A673 (cell line): ENCODE results near the gene ABCC11. TPM values are rescaled to one million over a fixed set of nuclear protein-coding genes. Genes with fewer than 3 reads are reported as not detected.

Experiments used
- BruUV-seq: library from RNA; stranded (reverse); fragments of 400-500 nt; replicated peaks from 2 replicates; lab custom pipeline; 2021; lab: Mats Ljungman, UMichigan
- CTCF ChIA-PET: fragments of 300-600 bp; sonication (Branson Sonifier 250); formaldehyde crosslinking; loops from one replicate; lab custom pipeline; 2022; ENCODE audit warnings: antibody characterized with exemption; lab: Charles Lee
- POLR2A ChIA-PET: fragments of 300-600 bp; sonication (Branson Sonifier 250); formaldehyde crosslinking; loops from one replicate; lab custom pipeline; 2022; ENCODE audit warnings: antibody characterized with exemption; ENCODE audit not compliant: low non-redundant PET; lab: Charles Lee
- DNase-seq: peaks from one replicate; pipeline ENCODE4 v3.0.0-alpha.2; 2015; ENCODE audit warnings: low spot score
- H3K27ac ChIP-seq: fragments of 200-600 bp; sonication (generic); 2 replicates; pipeline ENCODE4 v1.5.1; 2016; ENCODE audit warnings: mixed run types, low read depth, mild to moderate bottlenecking, mixed read lengths, antibody characterized with exemption, low read length; ENCODE audit not compliant: poor library complexity, severe bottlenecking
- H3K27me3 ChIP-seq: fragments of 200-600 bp; sonication (generic); replicated peaks from 2 replicates; pipeline ENCODE4 v1.6.1; 2017; ENCODE audit warnings: mixed run types, low read depth, mild to moderate bottlenecking, mixed read lengths, antibody characterized with exemption, low read length; ENCODE audit not compliant: insufficient read depth, poor library complexity
- H3K36me3 ChIP-seq: fragments of 200-600 bp; sonication (generic); 2 replicates; pipeline ENCODE4 v1.6.1; 2016; ENCODE audit warnings: mixed run types, mild to moderate bottlenecking, mixed read lengths, antibody characterized with exemption, low read length; ENCODE audit not compliant: insufficient read depth, poor library complexity, severe bottlenecking
- H3K4me1 ChIP-seq: fragments of 200-600 bp; sonication (generic); 2 replicates; pipeline ENCODE4 v1.6.1; 2017; ENCODE audit warnings: mixed run types, mild to moderate bottlenecking, mixed read lengths, antibody characterized with exemption, low read length; ENCODE audit not compliant: insufficient read depth, poor library complexity, severe bottlenecking
- H3K4me3 ChIP-seq: fragments of 200-600 bp; sonication (generic); 2 replicates; pipeline ENCODE4 v1.5.1; 2016; ENCODE audit warnings: low read depth, mixed run types, mild to moderate bottlenecking, mixed read lengths, low read length; ENCODE audit not compliant: poor library complexity, severe bottlenecking
- H3K9me3 ChIP-seq: fragments of 200-600 bp; sonication (generic); 2 replicates; pipeline ENCODE4 v1.6.1; 2016; ENCODE audit warnings: mixed run types, low read depth, mild to moderate bottlenecking, mixed read lengths, antibody characterized with exemption, low read length; ENCODE audit not compliant: poor library complexity, severe bottlenecking
- CTCF ChIP-seq: fragments of 300-800, 200-600 bp; sonication (generic); conservative IDR thresholded peaks from 2 replicates; pipeline ENCODE4 v1.5.1; 2017; ENCODE audit warnings: low read depth, mild to moderate bottlenecking, antibody characterized with exemption, low read length, moderate library complexity, mixed read lengths
- EZH2 ChIP-seq: fragments of 200-600 bp; sonication (generic); IDR thresholded peaks from 2 replicates; pipeline ENCODE4 v1.6.1; 2017; ENCODE audit warnings: borderline replicate concordance, low read depth, mild to moderate bottlenecking, mixed read lengths, antibody characterized with exemption, low read length; ENCODE audit not compliant: poor library complexity, severe bottlenecking
- intact Hi-C: fragments of 100-400 bp; cut with micrococcal nuclease; formaldehyde crosslinking; loops from one replicate; pipeline ENCODE4 v1.10.0; 2022; ENCODE audit not compliant: unreplicated experiment
- total RNA-seq: library from RNA; stranded (reverse); gene quantifications from 2 replicates; pipeline ENCODE4 v1.2.3, GENCODE V29; 2021

The ABCC11 gene
- total RNA-seq, 1 experiment from 2014 or later, result not detected

- Histone ChIP-seq H3K4me1 (peaks cover 9% of the 10 kb centered on the region), H3K27ac (no peak overlapping the region), H3K36me3 (peaks cover 4% of the 10 kb centered on the region), H3K4me3 (no peak overlapping the region), H3K9me3 (no peaks in the 10 kb centered on the region), H3K27me3 (no peaks in the 10 kb centered on the region)
- ChIA-PET CTCF (no interaction called here), POLR2A (no interaction called here)
- DNase-seq, result no peak
- TF ChIP-seq CTCF, result no peak
- no peak for TF ChIP-seq EZH2
- BruUV-seq, result no TSS peak
- intact Hi-C loops, result no loop called here
Measured at GRCh38 chr16:48280546-48280945, 33.2 kb upstream of the ABCC11 start.

GRCh38 chr16:48279199-48279598 is 31.9 kb upstream of the ABCC11 start:
- peaks cover 4% of the 10 kb centered on the region for H3K36me3 ChIP-seq
- ChIA-PET CTCF (no interaction called here), POLR2A (no interaction called here)
- no TSS peak for BruUV-seq
- no peak for DNase-seq
- H3K27me3 ChIP-seq, result no peaks in the 10 kb centered on the region
- H3K27ac ChIP-seq, result no peak overlapping the region
- no peak overlapping the region for H3K4me3 ChIP-seq
- TF ChIP-seq CTCF, result no peak
- TF ChIP-seq EZH2, result no peak
- H3K9me3 ChIP-seq, result no peaks in the 10 kb centered on the region
- H3K4me1 ChIP-seq, result peaks cover 9% of the 10 kb centered on the region
- intact Hi-C loops, result no loop called here

GRCh38 chr16:48277158-48277557 is 29.8 kb upstream of the ABCC11 start:
- CTCF ChIA-PET, result no interaction called here
- POLR2A ChIA-PET, result no interaction called here
- H3K36me3 ChIP-seq, result peaks cover 4% of the 10 kb centered on the region
- no TSS peak for BruUV-seq
- DNase-seq, result no peak
- no peak overlapping the region for H3K27ac ChIP-seq
- peaks cover 9% of the 10 kb centered on the region for H3K4me1 ChIP-seq
- no peaks in the 10 kb centered on the region for H3K9me3 ChIP-seq
- H3K27me3 ChIP-seq, result no peaks in the 10 kb centered on the region
- no peak for TF ChIP-seq EZH2
- TF ChIP-seq CTCF, result no peak
- no peak overlapping the region for H3K4me3 ChIP-seq
- intact Hi-C loops, result no loop called here
